A549 (cell line): ENCODE data around the gene LAMA2. TPM values are rescaled to one million over a fixed set of nuclear protein-coding genes. Genes with fewer than 3 reads are reported as not detected.

ENCODE experiments used
- ATAC-seq, 2 experiments: fragments of 200-7000 bp in 1 of 2; fragments of >200 bp in 1 of 2; cut with Nextera tagmentation in 1 of 2; cut with Tn5 transposase in 1 of 2; 3 replicates each; pipeline versions ENCODE4 v1.8.0 to v1.9.1; 2018 to 2020; ENCODE audit warnings: mild to moderate bottlenecking in 1 of 2, moderate library complexity in 1 of 2
- CTCF ChIA-PET: fragments of 300-600 bp; sonication (Branson Sonifier 250); formaldehyde crosslinking; extraction: SDS; loops from one replicate; lab custom pipeline; 2021; ENCODE audit warnings: antibody characterized with exemption, inconsistent platforms; lab: Yijun Ruan, JAX
- POLR2A ChIA-PET: fragments of 350-600 bp; formaldehyde crosslinking; extraction: SDS; loops from one replicate; lab custom pipeline; 2021; ENCODE audit warnings: antibody characterized with exemption, inconsistent platforms; lab: Yijun Ruan, JAX
- DNase-seq, 2 experiments: peaks; one replicate each; pipeline versions ENCODE4 v3.0.0 to v3.0.0-alpha.2; 2011 to 2016; ENCODE audit warnings: low read depth in 1 of 2, low spot score in 1 of 2
- FAIRE-seq: peaks from 2 replicates; lab custom pipeline; 2011; peaks lifted over from hg19 to GRCh38; lab: Jason Lieb, UNC
- H3K27ac ChIP-seq, 2 experiments: fragments of >200 bp; sonication (Bioruptor Twin); formaldehyde crosslinking; 3 replicates each; pipeline ENCODE4 v1.5.1; 2016 to 2017
- H3K4me1 ChIP-seq: fragments of >200 bp; sonication (Bioruptor Twin); formaldehyde crosslinking; 3 replicates; pipeline ENCODE4 v1.6.1; 2016
- H3K4me2 ChIP-seq: fragments of >200 bp; sonication (Bioruptor Twin); formaldehyde crosslinking; 3 replicates; pipeline ENCODE4 v1.6.1; 2016
- H3K4me3 ChIP-seq: fragments of >200 bp; sonication (Bioruptor Twin); formaldehyde crosslinking; 3 replicates; pipeline ENCODE4 v1.5.1; 2016
- H3K9me3 ChIP-seq: fragments of >200 bp; sonication (Bioruptor Twin); formaldehyde crosslinking; 3 replicates; pipeline ENCODE4 v1.6.1; 2016
- ATOH8 ChIP-seq: fragments of 250-450 bp; sonication (Bioruptor Pico); IDR thresholded peaks from 2 replicates; pipeline ENCODE4 v1.5.0; 2020; ENCODE audit warnings: low read depth, mild to moderate bottlenecking, moderate library complexity
- CHD2 ChIP-seq: fragments of 150-350 bp; IDR thresholded peaks from 2 replicates; pipeline ENCODE4 v1.6.1; 2014; ENCODE audit warnings: low read length; ENCODE audit not compliant: partially characterized antibody
- E2F6 ChIP-seq: IDR thresholded peaks from 2 replicates; pipeline ENCODE4 v1.6.1; 2012; ENCODE audit warnings: low read depth, borderline replicate concordance
- EHF ChIP-seq: fragments of 250-450 bp; sonication (Bioruptor Pico); IDR thresholded peaks from 2 replicates; pipeline ENCODE4 v1.5.0; 2020; ENCODE audit warnings: mild to moderate bottlenecking
- EHMT2 ChIP-seq: fragments of 200-600 bp; sonication (generic); IDR thresholded peaks from 2 replicates; pipeline ENCODE4 v1.6.1; 2016; ENCODE audit warnings: antibody characterized with exemption, low read depth, mild to moderate bottlenecking, moderate library complexity
- GATA3 ChIP-seq: IDR thresholded peaks from 2 replicates; pipeline ENCODE4 v1.6.1; 2012; ENCODE audit warnings: borderline replicate concordance
- HES2 ChIP-seq: fragments of >200 bp; sonication (Bioruptor Twin); formaldehyde crosslinking; IDR thresholded peaks from 2 replicates; pipeline ENCODE4 v1.6.1; 2016
- HEYL ChIP-seq: fragments of 250-450 bp; sonication (Bioruptor Pico); IDR thresholded peaks from 2 replicates; pipeline ENCODE4 v1.8.0; 2021; ENCODE audit warnings: mild to moderate bottlenecking, moderate library complexity
- JUN ChIP-seq, 2 experiments: fragments of >200 bp; sonication (Bioruptor Twin); formaldehyde crosslinking; IDR thresholded peaks; 2 replicates in 1 of 2; 3 replicates in 1 of 2; pipeline ENCODE4 v1.6.1; 2016 to 2017
- KDM1A ChIP-seq: fragments of 200-600 bp; sonication (generic); IDR thresholded peaks from 2 replicates; pipeline ENCODE4 v1.6.1; 2016; ENCODE audit warnings: low read depth, mild to moderate bottlenecking
- KDM5A ChIP-seq: fragments of 200-600 bp; sonication (generic); IDR thresholded peaks from 2 replicates; pipeline ENCODE4 v1.6.1; 2016; ENCODE audit warnings: antibody characterized with exemption, mild to moderate bottlenecking
- MAX ChIP-seq: IDR thresholded peaks from 2 replicates; pipeline ENCODE4 v1.6.1; 2012
- NR3C1 ChIP-seq: fragments of >200 bp; sonication (Bioruptor Twin); formaldehyde crosslinking; IDR thresholded peaks from 3 replicates; pipeline ENCODE4 v1.6.1; 2017
- POLR2A ChIP-seq: IDR thresholded peaks from 2 replicates; pipeline ENCODE4 v1.6.1; 2012; ENCODE audit warnings: mild to moderate bottlenecking, low read length
- TP53 ChIP-seq: fragments of 250-450 bp; sonication (Bioruptor Pico); IDR thresholded peaks from 2 replicates; pipeline ENCODE4 v1.5.0; 2021; ENCODE audit warnings: mild to moderate bottlenecking, moderate library complexity
- ZNF302 ChIP-seq: fragments of 250-450 bp; sonication (Bioruptor Pico); IDR thresholded peaks from 2 replicates; pipeline ENCODE4 v1.9.0; 2021; ENCODE audit warnings: inconsistent platforms, mild to moderate bottlenecking, moderate library complexity
- ZSCAN20 ChIP-seq: fragments of 250-450 bp; sonication (Bioruptor Pico); IDR thresholded peaks from 2 replicates; pipeline ENCODE4 v1.8.0; 2022; ENCODE audit warnings: mild to moderate bottlenecking, moderate library complexity
- WGBS: methylation state at CpG from one replicate; pipeline ENCODE4 v1.1.6; 2017; ENCODE audit errors: missing lambda C conversion rate; 5-methylcytosine and 5-hydroxymethylcytosine counted together
- polyA plus RNA-seq, 4 experiments: library from polyadenylated mRNA; depleted of rRNA in 3 of 4; stranded (reverse); fragments of >200 nt; fragmentation: RNase III in 1 of 4; extraction: RNeasy Plus Mini Kit Qiagen cat#74134 plus additional on column Dnase treatment in 1 of 4; gene quantifications; 2 replicates in 3 of 4; 3 replicates in 1 of 4; pipeline ENCODE4 v1.2.3, GENCODE V29; 2011 to 2017
- TF ChIP-seq, protein P1 (sequence below): IDR thresholded peaks from 2 replicates; pipeline ENCODE4 v1.6.1; 2012
- TF ChIP-seq, protein P2 (sequence below): fragments of 450-650 bp; IDR thresholded peaks from 2 replicates; pipeline ENCODE4 v1.6.1; 2014; ENCODE audit warnings: antibody characterized with exemption

The LAMA2 gene
- polyA plus RNA-seq, 2 of the 4 experiments (the other 2 are of a cell fraction), result 0.21 to 1.3 TPM

DNA sequence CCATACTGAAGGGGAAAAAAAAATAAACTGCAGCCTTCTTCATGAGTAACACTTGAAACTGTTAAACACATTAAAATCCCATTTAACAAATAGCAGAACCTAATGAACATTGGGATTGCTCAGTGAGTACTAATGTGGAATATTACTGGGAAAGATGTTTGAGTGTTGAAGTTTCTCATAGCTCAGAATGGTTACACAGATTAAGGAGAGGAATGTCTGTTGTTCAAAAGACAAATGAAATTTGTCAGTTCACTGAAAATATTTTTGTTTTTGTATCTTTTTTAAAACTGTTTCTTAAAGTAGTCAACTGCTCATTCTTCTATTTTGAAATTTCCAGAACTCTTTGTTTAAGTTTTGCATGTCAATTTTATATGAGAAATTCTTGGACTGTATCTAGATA lies 374.3 kb downstream of the LAMA2 start:
- DNase-seq (no peak), FAIRE-seq (no peak), ATAC-seq (no peak)
- ChIA-PET CTCF (no interaction called here), POLR2A (no interaction called here)
- no peaks in the 10 kb centered on the region for H3K4me1 ChIP-seq
- TF ChIP-seq, protein P1, sequence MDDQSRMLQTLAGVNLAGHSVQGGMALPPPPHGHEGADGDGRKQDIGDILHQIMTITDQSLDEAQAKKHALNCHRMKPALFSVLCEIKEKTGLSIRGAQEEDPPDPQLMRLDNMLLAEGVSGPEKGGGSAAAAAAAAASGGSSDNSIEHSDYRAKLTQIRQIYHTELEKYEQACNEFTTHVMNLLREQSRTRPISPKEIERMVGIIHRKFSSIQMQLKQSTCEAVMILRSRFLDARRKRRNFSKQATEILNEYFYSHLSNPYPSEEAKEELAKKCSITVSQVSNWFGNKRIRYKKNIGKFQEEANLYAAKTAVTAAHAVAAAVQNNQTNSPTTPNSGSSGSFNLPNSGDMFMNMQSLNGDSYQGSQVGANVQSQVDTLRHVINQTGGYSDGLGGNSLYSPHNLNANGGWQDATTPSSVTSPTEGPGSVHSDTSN, result no peak
- TF ChIP-seq ZNF302 (CRISPR knock-in tag) (no peak), CHD2 (no peak), ATOH8 (CRISPR knock-in tag) (no peak), TP53 (CRISPR knock-in tag) (no peak), GATA3 (no peak), HEYL (no peak), KDM5A (no peak)
- TF ChIP-seq, protein P2, sequence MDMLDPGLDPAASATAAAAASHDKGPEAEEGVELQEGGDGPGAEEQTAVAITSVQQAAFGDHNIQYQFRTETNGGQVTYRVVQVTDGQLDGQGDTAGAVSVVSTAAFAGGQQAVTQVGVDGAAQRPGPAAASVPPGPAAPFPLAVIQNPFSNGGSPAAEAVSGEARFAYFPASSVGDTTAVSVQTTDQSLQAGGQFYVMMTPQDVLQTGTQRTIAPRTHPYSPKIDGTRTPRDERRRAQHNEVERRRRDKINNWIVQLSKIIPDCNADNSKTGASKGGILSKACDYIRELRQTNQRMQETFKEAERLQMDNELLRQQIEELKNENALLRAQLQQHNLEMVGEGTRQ, result no peak
- H3K9me3 ChIP-seq, result no peaks in the 10 kb centered on the region
- no peak overlapping the region for H3K4me3 ChIP-seq
- no peak overlapping the region for H3K27ac ChIP-seq
- no peak overlapping the region for H3K4me2 ChIP-seq

DNA sequence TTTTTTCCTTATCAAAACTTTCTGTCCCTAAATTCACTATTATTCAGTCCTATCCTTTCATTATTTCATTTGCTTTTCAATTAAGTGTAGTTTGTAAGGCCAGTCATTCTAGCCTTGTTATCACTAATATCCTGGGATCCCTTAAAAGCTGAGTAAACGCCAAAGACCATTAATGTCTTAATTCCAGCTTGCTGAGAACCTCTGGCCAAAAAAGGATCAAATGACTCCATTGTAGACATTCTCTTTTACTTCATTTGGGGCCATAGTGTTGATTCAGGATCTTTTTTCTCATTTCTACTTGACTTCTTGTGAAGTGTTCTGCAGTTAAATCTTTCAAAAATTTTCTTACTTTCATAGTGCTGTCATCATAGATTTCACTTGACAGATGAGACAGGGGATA lies 379.7 kb downstream of the LAMA2 start:
- no peaks in the 10 kb centered on the region for H3K4me1 ChIP-seq
- no peak overlapping the region for H3K4me3 ChIP-seq
- 12% methylated on average over 1 of the region's 1 CpG for WGBS
- CTCF ChIA-PET, result interaction anchor here (2.4 kb wide), 1 partner anchor 11 kb away, joined by 7 read pairs; no protein-coding TSS in a partner anchor
- ATAC-seq (no peak), FAIRE-seq (no peak), DNase-seq (no peak)
- no peak overlapping the region for H3K4me2 ChIP-seq
- TF ChIP-seq EHMT2 (no peak), ZNF302 (CRISPR knock-in tag) (no peak), ZSCAN20 (CRISPR knock-in tag) (no peak), TP53 (CRISPR knock-in tag) (no peak), POLR2A (no peak), KDM1A (no peak), MAX (no peak), HES2 (no peak), JUN (IDR thresholded peaks at IDR 0.05) (no peak), NR3C1 (no peak), ATOH8 (CRISPR knock-in tag) (no peak), E2F6 (no peak), EHF (no peak)
- TF ChIP-seq, protein P1, result no peak
- no peak overlapping the region for H3K27ac ChIP-seq
- no peaks in the 10 kb centered on the region for H3K9me3 ChIP-seq
- POLR2A ChIA-PET, result no interaction called here
